Left lobe of liver (tissue), 2 donors: ENCODE data around the gene AKAP6. TPM values are rescaled to one million over a fixed set of nuclear protein-coding genes. Genes with fewer than 3 reads are reported as not detected.
A peak's percentile ranks its signal among the peaks of the same experiment; 100 is the strongest.
"Not testable (repeated sequence)": the region's sequence is repeated elsewhere in the genome, so short reads cannot be mapped to it uniquely, and the experiment has no call there.

ENCODE experiments used
- ATAC-seq: fragments of 200-7000 bp; cut with Tn5 transposase; one replicate; pipeline ENCODE4 v1.9.1; 2020; ENCODE audit warnings: mild to moderate bottlenecking, moderate library complexity
- DNase-seq: peaks from one replicate; pipeline ENCODE4 v3.0.0-alpha.2; 2020; ENCODE audit warnings: low spot score
- total RNA-seq: library from RNA; stranded (reverse); gene quantifications from one replicate; pipeline ENCODE4 v1.2.1, GENCODE V29; 2021
- donor health status: DM: no; HTN: no; CAD: no; lungs with moderate emphysema.
- donor health status: DM: no; HTN: yes; CAD: no.

The AKAP6 gene
- total RNA-seq, 1 donor from 2014 or later: 7.2 TPM

GRCh38 chr14:32434880-32435279, 105.8 kb downstream of the AKAP6 start:
- no peak for ATAC-seq

GRCh38 chr14:32435411-32435810, 106.3 kb downstream of the AKAP6 start:
- ATAC-seq (no peak), DNase-seq (no peak)

More at GRCh38 chr14:32434880-32435279, 105.8 kb downstream of the AKAP6 start:
- no peak for DNase-seq

- no peak for DNase-seq
- ATAC-seq: no peak
These were observed 107.9 kb downstream of the AKAP6 start for GRCh38 chr14:32436993-32437392.

- no peak for DNase-seq
- no peak for ATAC-seq
These were observed 109.4 kb downstream of the AKAP6 start for GRCh38 chr14:32438517-32438916.

- ATAC-seq: no peak
- no peak for DNase-seq
These were observed 115.0 kb downstream of the AKAP6 start for GRCh38 chr14:32443890-32444661.

GRCh38 chr14:32447371-32447770, 118.3 kb downstream of the AKAP6 start:
- ATAC-seq: no peak
- no peak for DNase-seq

- DNase-seq (no peak), ATAC-seq (no peak)
These were observed 120.5 kb downstream of the AKAP6 start for GRCh38 chr14:32449648-32450047.

- ATAC-seq (no peak), DNase-seq (no peak)
These were observed 122.0 kb downstream of the AKAP6 start for GRCh38 chr14:32450919-32451675.

GRCh38 chr14:32453857-32454810, 125.0 kb downstream of the AKAP6 start:
- ATAC-seq (no peak), DNase-seq (no peak)

- DNase-seq (no peak), ATAC-seq (peak; percentile 42)
These were observed 128.3 kb downstream of the AKAP6 start for GRCh38 chr14:32457213-32457920.

- DNase-seq: no peak
- no peak for ATAC-seq
These were observed 129.6 kb downstream of the AKAP6 start for GRCh38 chr14:32458720-32459119.

- ATAC-seq (no peak), DNase-seq (no peak)
These were observed 131.2 kb downstream of the AKAP6 start for GRCh38 chr14:32460267-32460666.

- ATAC-seq, DNase-seq: not testable (repeated sequence)
These were observed 133.5 kb downstream of the AKAP6 start for GRCh38 chr14:32462553-32462952.

- DNase-seq: no peak
- ATAC-seq: peak; percentile 78
These were observed 139.9 kb downstream of the AKAP6 start for GRCh38 chr14:32468955-32469354.

- ATAC-seq: peak; percentile 66
- no peak for DNase-seq
These were observed 140.5 kb downstream of the AKAP6 start for GRCh38 chr14:32469388-32470160.

- DNase-seq (no peak), ATAC-seq (no peak)
These were observed 141.1 kb downstream of the AKAP6 start for GRCh38 chr14:32470161-32470715.

- DNase-seq (no peak), ATAC-seq (no peak)
These were observed 142.1 kb downstream of the AKAP6 start for GRCh38 chr14:32471181-32471580.

GRCh38 chr14:32472076-32472475, 143.0 kb downstream of the AKAP6 start:
- ATAC-seq (no peak), DNase-seq (no peak)
